Sigmoid colon (tissue), 4 donors: Measurements from ENCODE around the gene OVCH2.

ENCODE experiments used
- CTCF ChIP-seq, 4 experiments: fragments of 450-650 bp in 3 of 4; fragments of 200-600 bp in 1 of 4; IDR thresholded peaks; one replicate each; pipeline ENCODE4 v1.5.1; 2016 to 2019; ENCODE audit warnings: antibody characterized with exemption in 4 of 4, mild to moderate bottlenecking in 3 of 4, moderate library complexity in 2 of 4
- EP300 ChIP-seq, 4 donors: sonication (generic); formaldehyde crosslinking; IDR thresholded peaks; one replicate each; pipeline ENCODE4 v1.6.1; 2017; ENCODE audit warnings: antibody characterized with exemption in 4 of 4
- POLR2A ChIP-seq, 2 donors: fragments of 450-650 bp; IDR thresholded peaks; one replicate each; pipeline ENCODE4 v1.6.1; 2016; ENCODE audit warnings: antibody characterized with exemption in 2 of 2, mild to moderate bottlenecking in 2 of 2, moderate library complexity in 2 of 2
- POLR2AphosphoS5 ChIP-seq, 4 donors: sonication (generic); formaldehyde crosslinking; IDR thresholded peaks; one replicate each; pipeline ENCODE4 v1.6.1; 2017; ENCODE audit warnings: antibody characterized with exemption in 4 of 4

DNA sequence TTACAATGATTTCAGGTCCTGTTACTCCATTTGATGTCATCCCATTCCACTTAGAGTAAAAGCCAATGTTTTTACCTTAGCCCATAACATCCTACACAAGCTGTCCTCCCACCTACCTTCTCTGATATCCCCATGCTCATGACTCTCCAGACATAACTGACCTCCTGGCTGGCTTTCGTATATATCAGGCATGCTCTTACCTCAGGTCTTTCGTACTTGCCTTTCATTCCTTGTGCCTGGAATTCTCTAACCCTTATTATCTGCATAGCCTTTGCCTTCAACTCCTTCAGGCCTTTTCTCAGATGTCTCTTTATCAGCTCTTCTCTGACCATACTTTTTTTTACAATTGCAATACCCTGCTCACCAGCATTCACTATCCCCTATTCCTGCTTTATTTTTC is 22.7 kb downstream of the OVCH2 start:
- TF ChIP-seq CTCF (IDR thresholded peaks at IDR 0.05): no peak
- no peak for TF ChIP-seq POLR2A (IDR thresholded peaks at IDR 0.05)
- TF ChIP-seq EP300 (IDR thresholded peaks at IDR 0.05): no peak
- no peak for TF ChIP-seq POLR2AphosphoS5 (IDR thresholded peaks at IDR 0.05)
